GM19455 (cell line): ENCODE data around the gene SLC35F1.
A peak's percentile ranks its signal among the peaks of the same experiment; 100 is the strongest.
"Not testable (repeated sequence)": the region's sequence is repeated elsewhere in the genome, so short reads cannot be mapped to it uniquely, and the experiment has no call there.

Experiments
- ATAC-seq: cut with Tn5 transposase; IDR thresholded peaks from one replicate; pipeline ENCODE4 v1.9.1; 2021; ENCODE audit not compliant: unreplicated experiment

SLC35F1 gene

DNA sequence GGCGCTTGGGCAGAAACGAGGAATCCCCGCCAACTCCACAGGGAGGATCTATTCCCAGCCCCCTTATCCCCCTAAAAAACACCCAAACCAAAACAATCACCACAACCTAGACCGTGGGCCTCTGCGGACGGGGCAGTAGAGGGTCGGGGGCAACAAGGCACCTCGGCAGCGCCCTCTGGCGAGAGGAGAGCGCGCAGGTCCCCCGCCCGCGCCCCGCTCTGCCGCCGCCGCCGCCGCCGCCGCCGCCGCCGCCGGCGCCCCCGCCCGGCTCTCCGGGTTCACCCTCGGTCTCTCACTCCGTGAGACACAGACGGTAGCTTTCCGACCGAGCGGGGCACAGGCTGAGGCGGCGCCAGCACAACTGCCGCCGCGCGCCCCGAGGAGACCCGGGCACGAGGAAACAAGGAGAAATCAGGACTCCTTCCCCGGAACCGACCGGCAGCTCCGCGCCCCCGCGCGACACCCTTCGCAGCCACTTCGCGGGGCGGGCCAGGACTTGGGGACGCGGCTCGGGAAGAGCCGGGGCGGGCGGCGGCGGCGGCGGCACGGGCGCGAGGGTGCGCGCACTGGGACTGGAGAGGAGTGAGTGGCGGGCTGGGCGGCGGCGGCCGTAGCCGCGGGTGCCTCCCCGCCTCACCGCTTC is at the start of gene SLC35F1:
Gene SLC35F1 (plus strand): TSS at position 307 of the 643 bp plus-strand sequence.
- ATAC-seq = peak; percentile 68

DNA sequence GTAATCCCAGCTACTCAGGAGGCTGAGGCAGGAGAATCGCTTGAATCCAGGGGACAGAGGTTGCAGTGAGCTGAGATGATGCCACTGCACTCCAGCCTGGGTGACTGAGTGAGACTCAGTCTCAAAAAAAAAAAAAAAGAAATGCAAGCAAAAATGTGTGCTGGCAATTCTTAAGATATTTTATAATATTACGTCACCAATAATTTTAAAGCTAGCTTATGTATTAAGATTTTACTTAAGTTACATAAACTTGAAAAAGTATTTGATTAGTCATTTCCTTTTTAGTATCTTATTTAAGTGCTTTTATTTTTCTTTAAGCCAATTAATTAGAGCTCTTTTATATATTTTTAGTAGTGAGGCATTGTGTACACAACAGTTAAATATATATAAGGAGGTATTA is 48.5 kb upstream of the SLC35F1 start:
- not testable (repeated sequence) for ATAC-seq

DNA sequence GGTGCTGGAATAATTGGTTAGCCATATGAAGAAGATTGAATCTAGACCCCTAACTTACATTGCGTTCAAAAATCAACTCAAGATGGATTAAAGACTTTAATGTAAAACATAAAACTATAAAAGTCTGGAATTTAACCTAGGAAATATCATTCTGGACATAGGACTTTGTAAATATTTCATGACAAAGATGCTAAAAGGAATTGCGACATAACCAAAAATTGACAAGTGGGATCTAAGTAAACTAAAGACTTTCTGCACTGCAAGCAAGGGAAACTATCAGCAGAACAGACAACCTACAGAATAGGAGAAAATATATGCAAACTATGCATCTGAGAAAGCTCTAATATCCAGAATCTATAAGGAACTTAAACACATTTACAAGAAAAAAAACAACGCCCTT is 45.5 kb upstream of the SLC35F1 start:
- ATAC-seq = no peak

DNA sequence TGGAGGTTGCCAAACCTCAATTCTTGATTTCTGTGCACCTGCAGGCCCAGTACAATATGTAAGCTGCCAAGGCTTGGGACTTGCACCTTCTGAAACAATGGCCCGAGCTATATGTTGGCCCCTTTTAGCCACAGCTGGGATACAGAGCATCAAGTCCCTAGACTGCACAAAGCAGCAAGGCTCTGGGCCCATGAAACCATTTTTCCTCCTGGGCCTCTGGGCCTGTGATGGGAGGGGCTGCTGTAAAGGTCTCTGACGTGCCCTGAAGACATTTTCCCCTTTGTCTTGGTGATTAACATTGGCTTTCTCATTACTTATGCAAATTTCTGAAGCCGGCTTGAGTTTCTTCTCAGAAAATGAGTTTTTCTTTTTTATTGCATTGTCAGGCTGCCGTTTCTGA is 40.5 kb upstream of the SLC35F1 start:
- ATAC-seq = no peak

DNA sequence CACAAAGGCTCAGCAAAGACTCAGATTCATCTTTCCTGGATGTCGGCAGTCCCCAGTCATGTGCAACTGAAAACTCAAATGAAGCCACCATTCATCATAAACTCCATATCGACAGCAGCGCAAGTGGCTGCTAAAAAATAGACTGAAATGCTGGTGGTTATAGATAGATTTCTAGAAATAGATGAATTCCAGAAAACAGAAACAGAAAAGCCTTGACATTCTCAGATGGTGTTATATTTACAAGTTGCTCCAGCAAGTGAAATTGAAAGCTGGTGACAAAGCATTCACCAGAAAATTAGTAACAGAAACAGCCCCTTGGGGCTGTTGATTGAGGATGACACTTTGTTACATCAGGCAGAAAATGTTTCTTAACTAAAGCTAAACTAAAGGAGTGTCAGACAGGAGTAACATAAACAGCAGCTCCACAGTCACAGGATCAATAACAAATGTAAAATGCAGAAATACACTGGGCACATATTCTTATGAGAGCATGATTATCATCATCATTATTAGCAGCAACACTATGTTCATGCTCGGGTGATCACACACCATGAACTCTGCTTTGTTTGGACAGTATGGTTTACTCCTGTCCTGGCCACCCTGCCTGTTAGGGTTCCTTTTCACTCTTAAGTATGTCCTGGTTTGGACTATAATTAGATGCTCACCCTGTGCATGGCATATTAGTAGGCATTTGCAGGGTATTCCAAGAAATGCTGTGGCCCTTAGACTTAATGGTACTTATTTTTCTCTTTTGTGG is 36.4 kb upstream of the SLC35F1 start:
- ATAC-seq = peak; percentile 71

DNA sequence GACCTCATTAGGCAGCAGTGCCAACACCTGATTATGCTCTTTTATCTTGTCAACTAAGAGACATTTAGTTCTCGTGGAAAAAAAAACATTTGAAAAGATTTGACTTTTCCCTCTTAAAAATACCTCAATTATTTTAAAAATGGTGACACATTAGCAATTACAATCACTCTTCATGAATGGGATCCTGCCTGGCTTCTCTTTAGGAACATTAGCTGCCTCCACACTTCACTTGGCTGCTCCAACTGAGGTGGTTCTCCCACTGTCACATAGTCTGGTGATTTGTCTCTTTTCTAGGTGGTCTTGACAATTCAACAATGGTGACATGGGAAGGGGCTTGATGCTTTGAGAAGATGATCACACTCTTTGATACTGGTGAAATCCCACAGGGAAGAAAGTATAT is 26.2 kb upstream of the SLC35F1 start:
- no peak for ATAC-seq

DNA sequence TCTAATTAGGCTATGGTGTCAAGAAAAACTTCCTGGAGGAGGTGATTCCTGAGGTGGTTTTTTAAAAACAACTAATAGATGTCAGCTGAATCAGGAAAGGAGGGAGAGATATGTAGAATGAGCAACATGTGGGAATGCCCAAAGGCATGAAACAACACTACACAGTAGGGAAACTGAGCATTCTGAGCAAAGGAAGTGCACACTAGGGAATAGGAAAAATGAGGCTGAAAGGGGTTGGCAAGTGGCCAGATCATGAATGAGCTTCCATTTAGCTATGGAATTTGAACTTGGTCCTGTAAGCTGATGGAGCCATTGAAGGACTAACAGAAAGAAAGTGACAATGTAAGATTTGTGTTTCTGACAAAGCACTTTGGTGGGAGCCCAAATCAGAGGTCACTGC is 16.9 kb upstream of the SLC35F1 start:
- ATAC-seq = no peak

DNA sequence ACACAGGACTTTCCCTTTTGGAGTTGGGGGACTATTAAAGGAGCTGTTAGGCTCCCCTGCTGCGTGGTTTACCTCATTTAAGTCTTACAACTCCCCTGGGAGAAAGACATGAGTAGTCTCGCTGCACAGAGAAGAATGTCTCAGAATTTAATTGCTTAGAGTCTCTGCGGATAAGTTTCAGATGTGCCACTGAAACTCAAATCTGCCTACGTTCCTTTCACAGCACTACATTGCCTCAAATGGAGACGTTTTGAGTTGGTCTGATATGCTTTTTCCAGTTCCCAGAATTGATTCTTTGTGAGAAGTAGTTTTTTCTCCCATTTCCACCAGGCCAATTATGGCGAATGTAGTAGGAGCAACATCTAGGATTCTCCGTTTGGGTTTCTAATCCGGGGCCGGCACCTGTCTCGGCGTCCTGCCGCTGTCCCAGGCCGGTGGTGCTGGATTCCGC is 532 bp upstream of the SLC35F1 start:
- peak; percentile 33 for ATAC-seq

DNA sequence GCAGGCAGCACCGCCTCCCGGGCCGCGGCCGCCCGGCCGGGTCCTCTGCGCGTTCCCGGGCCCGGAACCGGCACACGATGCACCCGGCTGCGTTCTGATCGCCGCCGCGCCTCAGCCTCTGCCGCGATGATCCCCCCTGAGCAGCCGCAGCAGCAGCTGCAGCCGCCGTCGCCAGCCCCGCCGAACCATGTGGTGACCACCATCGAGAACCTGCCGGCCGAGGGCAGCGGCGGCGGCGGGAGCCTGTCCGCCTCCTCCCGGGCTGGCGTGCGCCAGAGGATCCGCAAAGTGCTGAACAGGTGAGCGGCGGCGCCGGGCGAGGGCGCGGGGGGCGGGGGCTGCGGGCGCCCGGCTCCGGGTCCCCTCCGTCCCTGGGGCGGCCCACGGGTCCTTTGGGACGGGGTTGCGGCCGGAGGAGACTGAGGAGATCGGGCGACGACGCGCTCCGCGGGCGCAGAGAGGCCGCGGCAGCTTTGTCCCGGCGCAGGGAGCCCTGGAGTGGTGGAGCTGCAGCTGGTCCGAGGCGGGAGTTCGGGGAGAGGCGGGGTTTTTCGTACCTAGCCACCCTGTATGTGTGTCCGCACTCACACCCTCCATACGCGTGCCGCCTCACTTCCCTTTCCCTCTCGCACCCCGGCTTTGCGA is 659 bp downstream of the SLC35F1 start:
- ATAC-seq = peak; percentile 7

DNA sequence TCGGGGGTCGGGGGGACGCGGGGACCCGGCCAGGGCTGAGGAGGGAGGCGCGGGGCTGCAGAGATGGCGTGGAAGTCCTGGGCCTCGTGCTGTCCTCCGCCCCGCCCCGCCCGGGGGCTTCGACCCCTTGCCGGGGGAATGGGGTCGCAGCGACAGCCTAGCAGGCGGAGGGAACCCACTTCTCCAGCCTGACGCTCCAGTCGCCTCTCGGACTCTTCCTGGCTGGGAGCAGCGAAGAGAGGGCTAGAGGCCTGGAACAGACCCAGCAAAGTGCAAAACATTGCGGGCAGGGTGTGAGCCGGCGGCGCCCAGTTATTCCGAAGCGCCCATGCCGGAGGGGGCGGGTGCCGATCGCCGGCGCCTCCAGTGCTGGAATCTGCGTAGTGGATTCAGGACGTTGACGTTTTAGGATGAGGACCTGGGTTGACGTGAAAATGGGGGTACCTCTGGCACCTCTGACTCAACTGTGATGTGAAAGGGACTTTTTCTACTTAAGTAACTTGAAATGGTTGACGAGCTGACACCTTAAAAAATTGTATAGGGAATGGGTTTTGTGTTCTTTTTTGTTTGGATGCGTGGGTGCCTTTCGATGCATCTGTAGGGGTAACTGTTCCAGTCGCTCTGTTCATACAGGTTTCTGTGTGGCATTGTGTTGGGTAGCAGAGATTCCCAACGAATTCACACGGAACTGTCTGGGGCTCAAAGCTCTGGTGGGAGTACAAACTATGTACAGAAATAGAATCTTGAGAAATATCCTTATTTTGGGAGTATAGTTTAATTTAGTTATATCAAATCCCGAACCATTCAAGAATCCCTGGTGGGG is 1.4 kb downstream of the SLC35F1 start:
- ATAC-seq = no peak

DNA sequence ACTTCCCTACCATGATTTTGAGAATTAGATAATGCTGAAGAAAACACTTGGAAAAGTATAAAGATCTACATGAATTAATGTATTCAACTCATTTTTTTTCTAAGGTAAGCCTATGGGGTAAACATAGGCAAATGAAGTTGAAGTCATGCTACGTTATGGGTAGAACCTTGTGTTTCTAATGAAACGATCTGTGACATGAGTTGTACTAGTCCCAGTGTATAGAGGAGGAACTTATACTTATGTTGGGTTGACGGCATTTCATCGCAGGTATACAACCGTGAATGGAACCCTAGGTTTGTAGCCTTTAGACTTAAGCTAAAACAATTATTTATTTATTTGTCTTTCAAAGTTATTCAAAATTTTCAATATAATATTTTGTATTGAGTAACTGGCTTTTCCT is 2.6 kb downstream of the SLC35F1 start:
- no peak for ATAC-seq

DNA sequence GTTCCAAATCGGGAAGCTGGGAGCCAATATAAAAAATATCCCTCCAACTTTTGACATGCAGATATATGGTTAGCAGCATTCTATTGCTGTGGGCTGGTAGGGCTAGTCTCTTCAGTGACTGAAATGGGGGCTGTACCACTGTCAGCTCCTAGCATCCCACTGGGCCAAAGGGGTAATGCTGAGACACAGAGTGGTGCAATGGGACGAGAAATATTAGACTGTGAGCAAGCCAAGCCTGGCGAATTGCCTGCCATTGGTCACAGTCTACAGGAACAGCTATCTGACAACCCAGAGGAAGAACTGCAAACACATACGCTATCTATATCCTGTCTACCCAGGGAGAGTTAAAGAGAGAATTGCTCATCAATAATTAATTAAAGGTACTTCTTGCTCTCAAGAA is 3.5 kb downstream of the SLC35F1 start:
- no peak for ATAC-seq

DNA sequence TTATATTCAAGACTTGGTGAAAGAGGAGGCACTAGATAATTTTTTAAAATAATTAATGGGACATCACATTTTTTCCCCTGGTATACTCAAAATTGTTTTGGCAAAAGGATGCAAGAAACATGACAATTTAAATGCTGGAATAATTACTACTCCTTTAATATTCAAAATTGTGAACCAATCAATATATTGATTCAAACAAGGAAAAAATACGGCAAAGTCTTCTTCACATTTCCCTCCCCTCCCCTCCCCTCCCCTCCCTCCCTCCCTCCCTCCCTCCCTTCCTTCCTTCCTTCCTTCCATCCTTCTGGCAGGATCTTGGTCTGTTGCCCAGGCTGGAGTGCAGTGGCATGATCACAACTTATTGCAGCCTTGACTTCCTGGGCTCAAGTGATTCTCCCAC is 4.1 kb downstream of the SLC35F1 start:
- no peak for ATAC-seq

DNA sequence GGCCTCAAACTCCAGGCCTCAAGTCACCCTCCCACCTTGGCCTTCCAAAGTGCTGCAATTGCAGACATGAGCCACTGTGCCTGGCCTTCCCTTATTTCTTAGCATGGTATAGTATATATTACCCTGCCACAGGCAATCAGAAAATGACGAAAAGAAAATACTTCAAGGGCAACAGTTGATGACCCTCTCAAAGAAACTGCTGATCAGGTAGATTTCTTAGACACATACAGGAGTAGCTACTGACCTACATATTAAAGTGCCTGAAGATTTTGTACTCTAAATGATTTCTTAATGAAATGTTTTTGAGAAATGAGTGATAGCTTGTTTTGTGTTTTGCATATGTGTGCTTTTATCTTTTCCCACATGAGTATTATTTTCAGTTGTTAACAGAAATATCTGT is 4.6 kb downstream of the SLC35F1 start:
- no peak for ATAC-seq

DNA sequence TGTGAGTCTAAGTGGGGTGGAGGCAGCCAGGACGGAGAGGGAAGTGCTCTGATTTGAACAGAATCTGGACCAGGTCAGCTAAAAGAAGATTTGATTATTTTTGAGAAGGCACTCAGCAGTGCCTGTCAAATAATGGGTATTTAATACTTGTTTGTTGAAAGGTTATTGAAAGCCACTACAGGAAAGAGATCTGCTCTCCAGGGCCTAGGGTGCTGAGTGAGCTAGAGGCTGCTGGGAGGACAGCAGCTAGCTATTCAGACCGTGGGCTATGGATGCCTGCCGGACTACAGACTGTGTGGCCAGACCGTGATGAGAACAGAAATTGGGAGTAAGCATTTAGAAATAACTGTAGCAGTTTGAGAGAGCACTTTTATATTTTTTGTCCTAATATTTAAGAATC is 8.8 kb downstream of the SLC35F1 start:
- no peak for ATAC-seq

DNA sequence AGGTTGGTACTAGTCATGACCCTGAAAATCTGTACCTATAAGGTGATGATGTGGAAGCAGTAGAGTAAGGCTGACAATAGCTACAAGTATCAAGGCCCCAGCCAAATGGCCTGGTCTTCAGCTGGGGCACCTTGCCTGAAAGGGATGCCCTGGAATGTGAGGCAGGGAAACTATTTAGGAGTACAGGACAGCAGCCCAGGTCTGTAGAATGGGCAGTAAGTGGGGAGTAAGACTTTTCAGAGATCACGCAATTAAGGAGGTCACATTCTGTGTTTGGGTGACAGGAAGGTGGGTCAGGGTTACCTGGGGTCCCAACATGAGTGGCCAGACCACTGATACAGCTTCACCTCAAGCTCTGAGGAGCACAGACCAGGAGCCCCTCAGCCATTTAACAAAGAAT is 9.4 kb downstream of the SLC35F1 start:
- no peak for ATAC-seq

DNA sequence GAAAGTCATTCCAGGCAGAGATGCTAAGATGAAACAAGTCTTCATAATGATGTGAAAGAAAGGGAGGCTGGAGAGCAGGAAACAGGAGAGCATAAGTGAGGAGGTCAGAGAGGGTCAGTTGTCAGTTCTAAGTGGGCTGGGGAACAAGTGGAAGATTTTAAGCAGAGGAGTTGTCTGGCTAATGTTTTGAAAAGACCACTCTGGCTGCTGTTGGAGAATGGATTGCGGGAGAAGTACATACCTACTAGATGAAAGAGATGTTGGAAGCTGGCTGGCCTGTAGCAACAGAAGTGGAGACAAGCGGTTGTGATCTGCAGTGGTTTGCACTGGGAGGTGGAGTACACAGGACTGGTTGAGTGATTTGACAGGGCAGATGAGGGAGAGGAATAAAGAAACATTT is 10.1 kb downstream of the SLC35F1 start:
- ATAC-seq = no peak

DNA sequence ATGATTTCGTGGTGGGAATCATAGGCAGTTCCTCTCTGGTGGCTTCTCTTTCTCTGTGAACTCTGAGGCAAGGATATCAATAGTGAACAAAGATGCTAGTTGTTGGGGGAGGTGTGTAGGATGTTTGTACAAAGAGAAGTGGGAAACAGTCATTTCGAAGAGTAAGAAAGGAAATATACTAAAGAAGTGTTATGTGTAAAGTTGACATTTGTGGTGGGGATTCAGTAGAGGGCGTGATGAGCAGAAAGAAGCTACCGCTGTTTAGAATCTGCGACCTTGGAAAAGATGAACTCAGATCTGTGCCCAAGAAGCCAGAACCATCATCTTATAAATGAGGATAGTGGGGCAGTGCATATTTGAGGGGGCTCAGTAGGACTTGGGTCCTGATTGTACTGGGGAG is 11.4 kb downstream of the SLC35F1 start:
- no peak for ATAC-seq

DNA sequence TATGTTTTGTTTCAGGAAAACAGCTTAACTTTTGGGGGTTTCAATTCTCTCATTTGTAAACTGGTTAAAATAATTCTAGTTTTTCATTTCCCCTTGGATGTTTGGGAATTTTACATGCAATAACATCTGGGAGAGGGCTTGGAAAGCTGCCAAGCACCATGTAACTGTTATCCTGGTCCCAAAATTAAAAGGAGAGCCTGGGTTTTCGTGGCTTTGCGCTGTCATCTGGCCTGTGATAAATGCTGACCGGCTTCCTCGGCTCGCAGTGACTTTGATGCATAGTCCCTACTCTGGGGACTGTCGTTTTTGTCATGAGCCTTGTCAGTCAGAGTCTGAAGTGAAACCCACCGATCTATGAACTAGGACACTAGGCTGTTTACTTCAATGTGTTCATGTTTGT is 12.2 kb downstream of the SLC35F1 start:
- ATAC-seq = no peak

DNA sequence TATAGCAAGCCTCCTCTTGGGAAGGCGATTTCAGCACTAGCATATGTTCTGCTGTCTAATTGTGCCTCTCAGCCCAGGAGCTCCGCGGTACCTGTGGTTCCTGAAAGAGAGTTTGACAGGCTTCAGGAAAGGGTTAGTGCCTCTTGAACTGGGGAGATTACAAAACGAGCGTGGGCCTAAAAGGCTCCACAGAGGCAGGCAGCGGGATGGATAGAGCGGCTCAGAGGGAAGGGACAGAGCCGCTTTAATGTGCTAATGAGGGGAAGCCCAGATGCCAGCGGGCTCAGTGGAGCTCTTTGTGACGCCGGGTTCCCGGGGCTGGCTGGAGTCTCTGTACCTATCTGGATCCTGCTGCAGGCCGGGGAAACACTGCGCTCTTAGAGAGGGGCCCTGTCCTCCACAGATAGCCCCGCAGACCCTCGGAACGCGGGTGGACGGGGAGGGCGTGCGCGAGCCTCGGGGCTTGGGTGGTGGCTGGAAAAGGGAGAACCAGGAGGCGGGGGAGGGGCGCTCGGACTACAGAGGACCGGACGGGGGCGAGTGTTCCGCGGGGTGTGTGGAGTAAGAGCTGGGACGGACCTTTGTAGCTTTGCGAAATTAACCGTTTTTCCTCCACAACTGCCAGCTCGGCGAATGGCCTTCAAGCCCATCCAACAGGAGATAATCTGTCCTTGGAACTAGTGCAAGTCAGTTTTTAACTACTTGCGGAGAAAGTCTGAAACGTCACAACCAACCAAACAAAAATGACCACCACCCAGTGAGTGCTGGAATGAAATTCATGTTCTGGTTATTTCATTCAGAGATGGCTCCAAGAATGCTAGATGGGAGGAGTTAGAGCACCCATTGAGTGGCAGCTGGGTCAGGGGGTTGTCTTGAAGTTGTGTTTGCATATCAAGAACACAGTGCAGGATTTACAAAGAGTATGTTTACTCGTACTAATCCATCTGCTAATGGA is 13.0 kb downstream of the SLC35F1 start:
- ATAC-seq = no peak
